Spleen (tissue), 11 donors: ENCODE measurements around the gene NPB. TPM values are rescaled to one million over a fixed set of nuclear protein-coding genes. Genes with fewer than 3 reads are reported as not detected.

Experiments used
- DNase-seq: peaks from one replicate; pipeline ENCODE4 v3.0.0-alpha.2; 2020
- H3K27ac ChIP-seq, 8 donors: fragments of 200-600 bp; sonication (generic) in 7 of 8; 1 replicate in 4 of 8; 2 replicates in 4 of 8; pipeline versions ENCODE4 v1.5.0 to v1.8.0; 2016 to 2021; ENCODE audit warnings: inconsistent platforms in 4 of 8, mild to moderate bottlenecking in 4 of 8, moderate library complexity in 1 of 8
- H3K27me3 ChIP-seq, 7 donors: fragments of 200-600 bp; sonication (generic) in 6 of 7; replicated peaks in 1 of 7; 1 replicate in 4 of 7; 2 replicates in 3 of 7; pipeline versions ENCODE4 v1.5.0 to v1.8.0; 2016 to 2021; ENCODE audit warnings: inconsistent platforms in 3 of 7, mild to moderate bottlenecking in 1 of 7
- H3K36me3 ChIP-seq, 6 donors: fragments of 200-600 bp; sonication (generic) in 5 of 6; 1 replicate in 4 of 6; 2 replicates in 2 of 6; pipeline versions ENCODE4 v1.5.0 to v1.8.0; 2016 to 2021; ENCODE audit warnings: inconsistent platforms in 2 of 6
- H3K4me1 ChIP-seq, 6 donors: fragments of 200-600 bp; sonication (generic) in 5 of 6; 1 replicate in 3 of 6; 2 replicates in 3 of 6; pipeline versions ENCODE4 v1.5.0 to v1.8.0; 2016 to 2021; ENCODE audit warnings: inconsistent platforms in 3 of 6
- H3K4me3 ChIP-seq, 8 donors: fragments of 200-600 bp; sonication (generic) in 7 of 8; 1 replicate in 4 of 8; 2 replicates in 4 of 8; pipeline versions ENCODE4 v1.5.0 to v1.8.0; 2016 to 2021; ENCODE audit warnings: inconsistent platforms in 4 of 8, mild to moderate bottlenecking in 4 of 8, moderate library complexity in 2 of 8
- H3K9me3 ChIP-seq, 8 donors: fragments of 200-600 bp; sonication (generic) in 7 of 8; 1 replicate in 4 of 8; 2 replicates in 4 of 8; pipeline versions ENCODE4 v1.5.0 to v1.8.0; 2016 to 2021; ENCODE audit warnings: inconsistent platforms in 4 of 8
- POLR2A ChIP-seq, 3 donors: fragments of 450-650 bp; IDR thresholded peaks; one replicate each; pipeline ENCODE4 v1.5.1; 2017; ENCODE audit warnings: antibody characterized with exemption in 3 of 3, mild to moderate bottlenecking in 1 of 3
- POLR2AphosphoS5 ChIP-seq, 3 donors: sonication (generic); formaldehyde crosslinking; IDR thresholded peaks; one replicate each; pipeline ENCODE4 v1.5.1; 2017; ENCODE audit warnings: antibody characterized with exemption in 3 of 3
- WGBS, 5 donors: extraction: QIAGEN DNeasy Blood & Tissue Kit in 3 of 5; methylation state at CpG; one replicate each; pipeline versions ENCODE4 v1.1.5 to v1.1.7; 2013 to 2018; 5-methylcytosine and 5-hydroxymethylcytosine counted together
- intact Hi-C: fragments of 100-400 bp; cut with DNase I; formaldehyde crosslinking; loops from one replicate; pipeline ENCODE4 v1.15.0; 2023; ENCODE audit warnings: low total_unique reads
- polyA plus RNA-seq, 3 donors: library from polyadenylated mRNA; stranded (reverse); fragments of 200-250 nt; gene quantifications; one replicate each; pipeline ENCODE4 v1.2.1, GENCODE V29; 2013
- total RNA-seq, 7 donors: library from RNA; depleted of rRNA in 3 of 7; stranded (reverse); fragments of >200 nt in 3 of 7; fragmentation: NEBNext Ultra II Directional in 4 of 7; extraction: Animal tissue kit (Norgen Biotek cat#: 25700) in 4 of 7; gene quantifications; one replicate each; pipeline versions ENCODE4 v1.1.0 to v1.2.1, GENCODE V29; 2016 to 2021
- TF ChIP-seq, protein P1 (sequence below), 11 experiments: fragments of 200-600 bp in 7 of 11; fragments of 450-650 bp in 4 of 11; sonication (generic) in 4 of 11; IDR thresholded peaks in 8 of 11; conservative IDR thresholded peaks in 3 of 11; 1 replicate in 7 of 11; 2 replicates in 4 of 11; pipeline versions ENCODE4 v1.4.0 to v1.8.0; 2016 to 2021; ENCODE audit warnings: antibody characterized with exemption in 11 of 11, inconsistent platforms in 4 of 11, mild to moderate bottlenecking in 1 of 11
- donor health status: healthy with polysubstance abuse.
- donor health status: DM: no; HTN: no; CAD: no; lungs with moderate emphysema.
- donor health status: DM: no; HTN: no; CAD: no.
- donor health status: Bipolar disorder and iron deficiency.
- donor health status: healthy.
- donor health status: DM: no; HTN: no; CAD: no.
- donor health status: DM: yes; HTN: yes; CAD: no.

The NPB gene
- total and polyA plus RNA-seq, 10 donors, result 0.23 to 4.8 (median 1.5) TPM; not detected in 1

DNA sequence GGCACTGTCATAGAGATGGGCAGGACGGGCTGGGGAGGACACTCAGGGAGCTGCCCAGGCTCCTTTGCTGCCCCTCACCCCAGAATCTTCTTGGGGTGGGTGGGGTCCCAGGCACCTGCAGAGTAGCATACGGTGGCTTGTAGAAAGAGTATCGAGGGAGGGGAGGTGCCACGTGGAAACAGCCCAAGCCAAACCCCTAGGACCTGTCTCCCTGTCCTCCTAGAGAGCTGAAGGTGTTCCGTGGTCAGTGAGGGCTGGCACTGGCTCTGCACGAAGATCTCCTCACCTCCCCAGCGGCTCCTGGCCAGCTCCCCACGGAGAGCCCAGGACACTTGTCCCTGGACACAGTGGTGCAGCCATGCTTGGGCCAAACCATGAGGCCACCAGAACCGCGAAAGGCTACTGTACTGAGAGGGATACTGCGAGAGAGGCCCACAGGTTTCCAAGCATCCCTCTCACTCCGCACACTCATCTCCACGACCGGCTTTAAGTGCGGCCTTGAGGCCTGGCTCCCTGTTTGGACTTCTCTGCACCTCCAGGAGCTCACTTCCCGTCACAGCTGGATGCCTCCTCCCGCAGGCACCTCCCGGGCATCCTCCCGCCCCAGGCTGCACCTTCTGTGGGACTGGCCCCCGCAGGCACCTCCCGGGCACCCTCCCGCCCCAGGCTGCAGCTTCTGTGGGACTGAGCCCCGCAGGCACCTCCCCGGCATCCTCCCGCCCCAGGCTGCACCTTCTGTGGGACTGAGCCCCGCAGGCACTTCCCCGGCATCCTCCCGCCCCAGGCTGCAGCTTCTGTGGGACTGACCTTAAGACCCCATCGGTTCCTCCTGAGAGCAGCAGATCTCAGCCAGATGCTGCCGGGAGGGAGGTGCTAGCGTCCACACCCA, 27.5 kb downstream of the NPB start:
- Histone ChIP-seq H3K9me3 (no peaks in the 10 kb centered on the region), H3K36me3 (no peaks in the 10 kb centered on the region), H3K27me3 (peaks cover 0 to 63% (median 34%) of the 10 kb centered on the region in 7 donors), H3K4me3 (no peak overlapping the region), H3K4me1 (peaks cover 15 to 41% (median 36%) of the 10 kb centered on the region in 6 donors), H3K27ac (no peak overlapping the region)
- no peak for DNase-seq
- TF ChIP-seq POLR2A (IDR thresholded peaks at IDR 0.05) (no peak), POLR2AphosphoS5 (IDR thresholded peaks at IDR 0.05) (no peak)
- TF ChIP-seq, protein P1, sequence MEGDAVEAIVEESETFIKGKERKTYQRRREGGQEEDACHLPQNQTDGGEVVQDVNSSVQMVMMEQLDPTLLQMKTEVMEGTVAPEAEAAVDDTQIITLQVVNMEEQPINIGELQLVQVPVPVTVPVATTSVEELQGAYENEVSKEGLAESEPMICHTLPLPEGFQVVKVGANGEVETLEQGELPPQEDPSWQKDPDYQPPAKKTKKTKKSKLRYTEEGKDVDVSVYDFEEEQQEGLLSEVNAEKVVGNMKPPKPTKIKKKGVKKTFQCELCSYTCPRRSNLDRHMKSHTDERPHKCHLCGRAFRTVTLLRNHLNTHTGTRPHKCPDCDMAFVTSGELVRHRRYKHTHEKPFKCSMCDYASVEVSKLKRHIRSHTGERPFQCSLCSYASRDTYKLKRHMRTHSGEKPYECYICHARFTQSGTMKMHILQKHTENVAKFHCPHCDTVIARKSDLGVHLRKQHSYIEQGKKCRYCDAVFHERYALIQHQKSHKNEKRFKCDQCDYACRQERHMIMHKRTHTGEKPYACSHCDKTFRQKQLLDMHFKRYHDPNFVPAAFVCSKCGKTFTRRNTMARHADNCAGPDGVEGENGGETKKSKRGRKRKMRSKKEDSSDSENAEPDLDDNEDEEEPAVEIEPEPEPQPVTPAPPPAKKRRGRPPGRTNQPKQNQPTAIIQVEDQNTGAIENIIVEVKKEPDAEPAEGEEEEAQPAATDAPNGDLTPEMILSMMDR (IDR thresholded peaks at IDR 0.05 in 8 of 11, conservative IDR thresholded peaks at IDR 0.05 in 3 of 11), result no peak
- 87 to 93% (median 89%) methylated on average over 23 to 31 of the region's 31 CpGs for WGBS, 5 donors
- intact Hi-C loops, result no loop called here

DNA sequence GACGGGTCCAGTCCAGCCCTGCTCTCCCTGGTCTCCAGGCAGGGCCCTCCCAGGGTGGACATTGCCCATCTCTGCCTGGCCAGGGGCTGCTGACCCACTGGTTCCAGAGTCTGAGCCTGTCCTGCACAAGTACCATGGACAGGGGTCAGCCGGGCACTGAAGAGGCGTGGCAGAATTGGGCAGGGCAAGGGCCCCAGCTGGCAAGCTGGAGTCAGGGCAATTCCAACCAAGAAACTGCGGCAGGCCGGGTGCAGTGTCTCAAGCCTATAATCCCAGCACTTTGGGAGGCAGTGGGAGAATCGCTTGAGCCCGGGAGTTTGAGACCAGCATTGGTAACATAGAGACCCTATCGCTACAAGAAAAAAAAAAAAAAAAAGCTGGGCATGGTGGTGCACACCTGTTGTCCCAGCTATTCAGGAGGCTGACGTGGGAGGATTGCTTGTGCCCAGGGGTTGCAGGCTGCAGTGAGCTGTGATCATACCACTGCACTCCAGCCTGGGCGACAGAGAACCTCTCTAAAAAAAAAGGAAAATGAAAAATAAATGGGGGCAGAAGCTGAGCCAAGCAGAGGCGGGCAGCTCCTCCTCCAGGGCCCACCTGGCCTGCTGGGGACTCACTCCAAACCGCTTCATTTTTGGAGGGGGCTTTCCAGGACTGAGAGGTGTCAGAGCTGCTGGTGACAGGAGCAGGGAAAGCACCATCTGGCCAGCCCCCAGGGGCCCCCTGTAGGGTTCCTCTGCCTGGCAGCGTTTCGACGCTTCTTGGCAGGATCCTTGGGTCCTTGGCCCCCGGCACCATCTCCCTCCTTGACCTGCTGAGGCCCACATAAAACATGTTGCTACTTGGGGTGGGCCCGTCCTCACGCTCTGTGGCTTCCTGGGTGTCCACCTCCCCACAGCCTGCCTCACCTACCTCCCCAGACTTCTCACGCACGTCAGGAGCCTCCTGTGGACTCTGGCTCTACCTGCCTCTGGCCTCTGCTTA, 28.4 kb downstream of the NPB start:
- TF ChIP-seq, protein P1 (IDR thresholded peaks at IDR 0.05 in 8 of 11, conservative IDR thresholded peaks at IDR 0.05 in 3 of 11), result no peak
- no peak for TF ChIP-seq POLR2A (IDR thresholded peaks at IDR 0.05)
- Histone ChIP-seq H3K4me1 (peaks cover 7 to 31% (median 26%) of the 10 kb centered on the region in 6 donors), H3K27me3 (peaks cover 0 to 70% (median 34%) of the 10 kb centered on the region in 7 donors), H3K4me3 (no peak overlapping the region), H3K36me3 (no peaks in the 10 kb centered on the region), H3K27ac (no peak overlapping the region), H3K9me3 (no peaks in the 10 kb centered on the region)
- 62 to 70% (median 66%) methylated on average over 17 to 20 of the region's 20 CpGs for WGBS, 5 donors
- no peak for DNase-seq
- intact Hi-C loops, result no loop called here

GRCh38 chr17:81931189-81931556, 29.1 kb downstream of the NPB start:
- peaks cover 1 to 27% (median 19%) of the 10 kb centered on the region in 6 donors for H3K4me1 ChIP-seq
- TF ChIP-seq POLR2A (IDR thresholded peaks at IDR 0.05), result no peak
- TF ChIP-seq, protein P1 (IDR thresholded peaks at IDR 0.05 in 8 of 11, conservative IDR thresholded peaks at IDR 0.05 in 3 of 11), result no peak
- TF ChIP-seq POLR2AphosphoS5 (IDR thresholded peaks at IDR 0.05), result no peak
- no peak overlapping the region for H3K27ac ChIP-seq
- H3K9me3 ChIP-seq, result no peaks in the 10 kb centered on the region
- H3K36me3 ChIP-seq, result no peaks in the 10 kb centered on the region
- no peak overlapping the region for H3K4me3 ChIP-seq
- DNase-seq, result no peak
- intact Hi-C loops, result no loop called here
- whole genome bisulfite sequencing, 5 donors, result 66 to 84% (median 79%) methylated on average over 10 to 13 of the region's 13 CpGs
- peaks cover 0 to 75% (median 34%) of the 10 kb centered on the region in 7 donors for H3K27me3 ChIP-seq
